GM19397 (cell line): ENCODE results near the gene CELA3B.
"Not testable (repeated sequence)": the region's sequence is repeated elsewhere in the genome, so short reads cannot be mapped to it uniquely, and the experiment has no call there.

Experiments
- ATAC-seq: cut with Tn5 transposase; IDR thresholded peaks from one replicate; pipeline ENCODE4 v1.9.1; 2021; ENCODE audit warnings: mild to moderate bottlenecking, moderate library complexity; ENCODE audit not compliant: unreplicated experiment

CELA3B gene

DNA sequence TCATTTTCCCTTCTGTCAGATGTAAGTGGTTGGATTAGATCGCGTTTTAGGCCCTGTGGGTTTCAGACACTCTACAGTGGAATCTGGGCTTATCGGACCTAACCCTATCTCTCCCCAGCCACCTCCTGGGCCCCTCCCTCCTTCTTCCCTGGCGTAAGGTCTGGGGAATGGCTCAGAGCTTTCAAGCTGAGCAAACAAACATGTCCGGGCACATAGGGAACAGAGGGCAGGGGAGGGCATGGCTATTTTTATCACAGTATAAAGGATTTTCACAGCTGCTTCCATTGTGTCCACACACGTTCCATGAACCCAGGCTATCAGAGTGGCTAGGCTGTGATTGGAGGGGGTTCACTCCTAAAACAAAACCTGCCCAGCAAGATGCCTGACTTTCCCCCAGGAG is 2.1 kb upstream of the CELA3B start:
- not testable (repeated sequence) for ATAC-seq

DNA sequence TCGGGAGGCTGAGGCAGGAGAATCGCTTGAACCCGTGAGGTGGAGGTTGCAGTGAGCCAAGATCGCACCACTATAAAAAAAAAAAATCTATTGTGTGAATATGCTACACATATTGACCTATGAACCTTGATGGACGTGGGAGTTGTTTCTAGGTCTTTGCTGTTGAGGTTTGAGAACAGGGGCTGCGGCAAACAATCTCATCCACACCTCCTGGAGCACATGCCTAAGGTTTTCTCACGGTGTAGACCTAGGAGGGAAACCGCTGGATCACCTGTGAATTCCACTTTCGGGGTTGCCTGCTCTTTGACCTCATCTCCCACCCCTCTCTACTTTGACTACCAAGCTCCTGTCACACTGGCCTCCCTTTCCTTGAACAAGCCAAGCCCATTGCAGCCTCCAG is 1.5 kb upstream of the CELA3B start:
- not testable (repeated sequence) for ATAC-seq

GRCh38 chr1:21978209-21978608 is 1.4 kb downstream of the CELA3B start:
- not testable (repeated sequence) for ATAC-seq

- not testable (repeated sequence) for ATAC-seq
Measured at GRCh38 chr1:21980515-21981220, 3.8 kb downstream of the CELA3B start.

GRCh38 chr1:21981253-21981652 is 4.4 kb downstream of the CELA3B start:
- ATAC-seq: not testable (repeated sequence)

- ATAC-seq: not testable (repeated sequence)
Measured at GRCh38 chr1:21982122-21982521, 5.3 kb downstream of the CELA3B start.

GRCh38 chr1:21983539-21983938 is 6.7 kb downstream of the CELA3B start:
- ATAC-seq: not testable (repeated sequence)

DNA sequence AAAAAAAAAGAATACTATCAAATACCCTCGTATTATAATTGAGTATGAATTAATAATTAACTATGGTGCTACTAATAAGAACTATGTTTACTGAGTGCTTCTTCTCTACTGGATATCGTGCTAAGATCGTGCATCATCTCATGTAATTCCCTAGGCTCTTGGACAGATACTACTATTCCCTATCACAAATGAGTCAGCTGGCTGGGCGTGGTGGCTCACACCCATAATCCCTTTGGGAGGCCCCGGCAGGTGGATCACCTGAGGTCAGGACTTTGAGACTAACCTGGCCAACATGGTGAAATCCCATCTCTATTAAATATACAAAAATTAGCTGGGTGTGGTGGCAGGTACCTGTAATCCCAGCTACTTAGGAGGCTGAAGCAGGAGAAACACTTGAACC is 9.1 kb downstream of the CELA3B start:
- ATAC-seq: not testable (repeated sequence)

- ATAC-seq: not testable (repeated sequence)
Measured at GRCh38 chr1:21986386-21986785, 9.6 kb downstream of the CELA3B start.

DNA sequence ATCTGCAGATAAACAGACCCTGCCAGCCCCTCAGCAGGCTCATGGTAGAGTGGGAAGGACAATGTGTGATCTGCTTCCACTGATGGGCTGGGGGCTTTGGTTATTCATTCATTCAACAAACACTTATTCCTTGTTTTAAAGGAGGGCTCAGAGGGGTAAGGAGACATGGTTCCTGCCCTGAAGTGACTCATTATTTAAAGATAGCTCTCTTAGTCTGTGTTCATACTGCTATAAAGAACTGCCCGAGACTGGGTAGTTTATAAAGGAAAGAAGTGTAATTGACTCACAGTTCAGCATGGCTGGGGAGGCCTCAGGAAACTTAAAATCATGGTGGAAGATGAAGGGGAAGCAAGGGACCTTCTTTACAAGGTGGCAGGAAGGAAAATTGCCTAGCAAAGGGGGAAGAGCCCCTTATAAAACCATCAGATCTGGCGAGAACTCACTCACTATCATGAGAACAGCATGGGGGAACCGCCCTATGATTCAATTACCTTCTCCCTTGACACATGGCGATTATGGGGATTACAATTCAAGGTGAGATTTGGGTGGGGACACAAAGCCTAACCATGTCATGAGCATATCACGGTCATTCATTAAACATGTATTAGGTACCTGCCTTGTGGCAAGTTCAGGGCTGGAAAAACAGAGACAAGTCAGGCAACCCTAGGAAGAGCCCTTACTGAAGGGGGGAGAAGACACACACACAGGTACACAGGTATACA is 13.0 kb downstream of the CELA3B start:
- not testable (repeated sequence) for ATAC-seq

- ATAC-seq: not testable (repeated sequence)
Measured at GRCh38 chr1:21992186-21992585, 15.4 kb downstream of the CELA3B start.

- ATAC-seq: not testable (repeated sequence)
Measured at GRCh38 chr1:21994716-21995115, 17.9 kb downstream of the CELA3B start.

DNA sequence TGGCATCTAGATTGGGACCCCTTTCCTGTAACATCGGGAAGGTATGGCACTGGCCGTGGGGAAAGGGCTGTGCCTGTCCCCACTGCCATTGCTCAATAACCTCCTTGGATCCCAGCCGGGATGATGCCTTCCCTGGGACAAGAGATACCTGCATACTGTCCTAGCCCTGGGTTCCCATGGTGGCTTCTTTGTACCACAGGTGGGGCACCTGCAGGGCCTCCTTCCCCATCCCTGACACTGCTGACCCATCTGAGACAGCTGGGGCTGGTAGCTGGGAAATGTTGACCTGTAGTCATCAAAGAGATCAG is 19.8 kb downstream of the CELA3B start:
- ATAC-seq: not testable (repeated sequence)

- ATAC-seq: not testable (repeated sequence)
Measured at GRCh38 chr1:21997891-21998623, 21.2 kb downstream of the CELA3B start.

DNA sequence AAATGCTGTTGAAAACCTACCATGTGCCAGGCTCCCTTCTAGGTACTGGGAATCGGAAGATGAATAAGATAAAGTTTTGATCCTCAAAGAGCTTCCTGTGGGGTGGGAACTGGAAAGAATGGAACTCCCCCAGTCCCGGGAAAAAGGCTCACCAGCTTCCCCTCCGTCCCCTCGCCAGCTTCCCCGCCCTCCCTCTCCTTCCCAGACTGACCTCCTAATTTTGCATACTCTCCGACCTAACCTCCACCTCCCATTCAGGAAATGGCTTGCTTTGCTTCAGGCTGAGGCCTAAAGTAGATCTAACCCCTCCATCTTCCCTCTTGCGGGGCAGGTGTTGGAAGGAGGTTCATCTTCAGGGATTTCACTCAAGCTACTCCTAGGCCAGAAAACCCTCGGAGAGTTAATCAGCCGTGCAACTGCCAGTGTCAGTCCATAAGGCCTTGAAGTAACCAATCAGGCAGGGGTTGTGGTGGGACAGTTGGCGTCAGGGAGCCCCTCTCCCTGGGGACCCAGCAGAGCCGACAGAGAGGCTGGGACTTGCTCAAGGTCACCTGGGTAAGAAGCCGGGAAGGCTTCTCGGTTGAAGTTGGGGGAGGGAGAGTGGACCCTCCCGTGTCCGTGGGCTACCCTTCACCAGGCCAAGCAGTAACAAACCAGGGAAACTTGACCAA is 21.9 kb downstream of the CELA3B start:
- ATAC-seq: not testable (repeated sequence)

DNA sequence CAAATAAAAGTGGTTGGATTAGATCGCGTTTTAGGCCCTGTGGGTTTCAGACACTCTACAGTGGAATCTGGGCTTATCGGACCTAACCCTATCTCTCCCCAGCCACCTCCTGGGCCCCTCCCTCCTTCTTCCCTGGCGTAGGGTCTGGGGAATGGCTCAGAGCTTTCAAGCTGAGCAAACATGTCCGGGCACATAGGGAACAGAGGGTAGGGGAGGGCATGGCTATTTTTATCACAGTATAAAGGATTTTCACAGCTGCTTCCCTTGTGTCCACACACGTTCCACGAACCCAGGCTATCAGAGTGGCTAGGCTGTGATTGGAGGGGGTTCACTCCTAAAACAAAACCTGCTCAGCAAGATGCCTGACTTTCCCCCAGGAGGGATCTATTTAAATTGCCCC is 22.8 kb downstream of the CELA3B start:
- not testable (repeated sequence) for ATAC-seq

DNA sequence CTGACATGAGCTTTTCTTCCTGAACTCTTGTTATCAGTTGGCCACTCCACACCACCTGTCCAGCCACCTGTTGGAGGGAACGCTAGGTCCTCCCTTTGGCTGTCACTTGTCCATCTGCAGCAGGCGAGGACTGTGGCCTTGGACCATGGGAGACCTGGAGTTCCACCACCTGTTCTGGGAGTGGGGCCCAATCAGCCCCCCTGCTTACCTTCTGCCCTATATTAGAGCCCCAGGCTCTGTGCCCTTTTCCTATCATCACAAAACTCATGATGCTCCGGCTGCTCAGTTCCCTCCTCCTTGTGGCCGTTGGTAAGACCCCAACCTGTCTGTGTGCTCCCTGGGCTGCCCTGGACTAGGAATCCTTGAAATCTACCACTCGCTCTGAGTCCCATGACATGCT is 24.6 kb downstream of the CELA3B start, which contains the start of gene CELA3A:
Gene CELA3A, plus strand, starts transcription at position 249 of the 400 bp plus-strand sequence. Its CDS starts 18 bp downstream, at position 267.
- no peak for ATAC-seq

- not testable (repeated sequence) for ATAC-seq
Measured at GRCh38 chr1:22002461-22002860, 25.6 kb downstream of the CELA3B start.

DNA sequence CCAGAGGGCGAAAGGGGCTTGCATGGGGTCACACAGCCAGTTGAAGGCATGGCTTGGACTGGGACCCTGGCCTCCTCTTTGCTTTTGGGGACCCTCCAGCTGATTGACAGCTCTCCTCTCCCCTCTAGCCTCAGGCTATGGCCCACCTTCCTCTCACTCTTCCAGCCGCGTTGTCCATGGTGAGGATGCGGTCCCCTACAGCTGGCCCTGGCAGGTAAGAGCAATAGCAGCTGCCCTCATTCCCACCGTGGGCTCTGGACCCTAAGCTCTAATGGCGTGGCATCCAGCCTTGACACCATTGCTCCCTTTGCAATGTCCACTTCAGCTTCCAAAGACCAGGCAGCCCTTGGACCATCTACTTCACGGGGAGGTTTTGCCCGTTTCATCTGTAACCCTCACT is 26.1 kb downstream of the CELA3B start:
- ATAC-seq: not testable (repeated sequence)

- not testable (repeated sequence) for ATAC-seq
Measured at GRCh38 chr1:22003959-22004358, 27.1 kb downstream of the CELA3B start.
